Esophagus mucosa (tissue), 1 donor: ENCODE measurements around the gene CCNF. TPM values are rescaled to one million over a fixed set of nuclear protein-coding genes. Genes with fewer than 3 reads are reported as not detected.
"Not testable (repeated sequence)": the region's sequence is repeated elsewhere in the genome, so short reads cannot be mapped to it uniquely, and the experiment has no call there.

Source experiments
- ATAC-seq: fragments of 200-7000 bp; cut with Tn5 transposase; one replicate; pipeline ENCODE4 v1.9.1; 2020
- total RNA-seq: library from RNA; stranded (reverse); gene quantifications from one replicate; pipeline ENCODE4 v1.2.4, GENCODE V29; 2023
- donor health status: DM: yes; HTN: yes; CAD: no.

CCNF gene
- total RNA-seq, 1 donor from 2014 or later = 11.1 TPM

DNA sequence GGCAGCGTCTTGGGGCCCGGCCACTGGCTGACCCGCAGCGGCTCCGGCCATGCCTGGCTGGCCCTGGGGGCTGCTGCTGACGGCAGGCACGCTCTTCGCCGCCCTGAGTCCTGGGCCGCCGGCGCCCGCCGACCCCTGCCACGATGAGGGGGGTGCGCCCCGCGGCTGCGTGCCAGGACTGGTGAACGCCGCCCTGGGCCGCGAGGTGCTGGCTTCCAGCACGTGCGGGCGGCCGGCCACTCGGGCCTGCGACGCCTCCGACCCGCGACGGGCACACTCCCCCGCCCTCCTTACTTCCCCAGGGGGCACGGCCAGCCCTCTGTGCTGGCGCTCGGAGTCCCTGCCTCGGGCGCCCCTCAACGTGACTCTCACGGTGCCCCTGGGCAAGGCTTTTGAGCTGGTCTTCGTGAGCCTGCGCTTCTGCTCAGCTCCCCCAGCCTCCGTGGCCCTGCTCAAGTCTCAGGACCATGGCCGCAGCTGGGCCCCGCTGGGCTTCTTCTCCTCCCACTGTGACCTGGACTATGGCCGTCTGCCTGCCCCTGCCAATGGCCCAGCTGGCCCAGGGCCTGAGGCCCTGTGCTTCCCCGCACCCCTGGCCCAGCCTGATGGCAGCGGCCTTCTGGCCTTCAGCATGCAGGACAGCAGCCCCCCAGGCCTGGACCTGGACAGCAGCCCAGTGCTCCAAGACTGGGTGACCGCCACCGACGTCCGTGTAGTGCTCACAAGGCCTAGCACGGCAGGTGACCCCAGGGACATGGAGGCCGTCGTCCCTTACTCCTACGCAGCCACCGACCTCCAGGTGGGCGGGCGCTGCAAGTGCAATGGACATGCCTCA, 42.6 kb downstream of the CCNF start:
- ATAC-seq = no peak

DNA sequence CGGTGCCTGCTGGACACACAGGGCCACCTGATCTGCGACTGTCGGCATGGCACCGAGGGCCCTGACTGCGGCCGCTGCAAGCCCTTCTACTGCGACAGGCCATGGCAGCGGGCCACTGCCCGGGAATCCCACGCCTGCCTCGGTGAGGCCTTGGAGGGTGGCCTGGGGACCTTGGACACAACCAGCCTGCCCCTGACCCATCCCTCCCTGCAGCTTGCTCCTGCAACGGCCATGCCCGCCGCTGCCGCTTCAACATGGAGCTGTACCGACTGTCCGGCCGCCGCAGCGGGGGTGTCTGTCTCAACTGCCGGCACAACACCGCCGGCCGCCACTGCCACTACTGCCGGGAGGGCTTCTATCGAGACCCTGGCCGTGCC, 43.2 kb downstream of the CCNF start:
- ATAC-seq = no peak

DNA sequence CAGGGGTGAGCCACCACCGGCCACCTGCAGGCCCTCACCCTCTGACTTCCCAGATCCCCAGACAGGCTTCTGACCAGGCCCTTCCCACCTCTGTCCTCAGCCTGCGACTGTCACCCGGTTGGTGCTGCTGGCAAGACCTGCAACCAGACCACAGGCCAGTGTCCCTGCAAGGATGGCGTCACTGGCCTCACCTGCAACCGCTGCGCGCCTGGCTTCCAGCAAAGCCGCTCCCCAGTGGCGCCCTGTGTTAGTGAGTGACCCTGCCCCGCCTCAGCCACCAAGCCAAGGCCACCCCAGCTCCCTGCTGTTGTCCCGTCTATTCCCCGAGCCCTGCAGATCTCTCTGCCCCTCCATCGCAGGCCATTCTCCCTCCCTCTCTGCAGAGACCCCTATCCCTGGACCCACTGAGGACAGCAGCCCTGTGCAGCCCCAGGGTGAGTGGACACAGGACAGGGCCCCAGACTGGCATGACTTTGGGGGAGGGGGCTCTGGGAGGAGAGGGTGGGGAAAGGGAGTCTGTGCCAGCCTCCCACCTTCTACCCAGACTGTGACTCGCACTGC, 43.7 kb downstream of the CCNF start:
- no peak for ATAC-seq

DNA sequence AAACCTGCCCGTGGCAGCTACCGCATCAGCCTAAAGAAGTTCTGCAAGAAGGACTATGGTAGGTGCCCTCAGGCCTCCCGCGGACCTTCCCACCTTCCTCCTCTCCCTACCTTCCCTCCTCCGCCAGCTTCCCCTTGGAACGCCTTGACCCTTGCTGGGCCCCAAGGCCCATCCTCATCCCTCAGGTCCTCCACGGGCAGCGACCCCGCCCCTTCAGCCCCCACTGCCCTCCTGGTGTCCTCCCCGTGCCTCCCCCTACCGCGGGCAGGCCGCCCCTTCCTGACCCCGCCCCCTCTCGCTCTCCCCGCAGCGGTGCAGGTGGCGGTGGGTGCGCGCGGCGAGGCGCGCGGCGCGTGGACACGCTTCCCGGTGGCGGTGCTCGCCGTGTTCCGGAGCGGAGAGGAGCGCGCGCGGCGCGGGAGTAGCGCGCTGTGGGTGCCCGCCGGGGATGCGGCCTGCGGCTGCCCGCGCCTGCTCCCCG, 44.2 kb downstream of the CCNF start:
- ATAC-seq = no peak

DNA sequence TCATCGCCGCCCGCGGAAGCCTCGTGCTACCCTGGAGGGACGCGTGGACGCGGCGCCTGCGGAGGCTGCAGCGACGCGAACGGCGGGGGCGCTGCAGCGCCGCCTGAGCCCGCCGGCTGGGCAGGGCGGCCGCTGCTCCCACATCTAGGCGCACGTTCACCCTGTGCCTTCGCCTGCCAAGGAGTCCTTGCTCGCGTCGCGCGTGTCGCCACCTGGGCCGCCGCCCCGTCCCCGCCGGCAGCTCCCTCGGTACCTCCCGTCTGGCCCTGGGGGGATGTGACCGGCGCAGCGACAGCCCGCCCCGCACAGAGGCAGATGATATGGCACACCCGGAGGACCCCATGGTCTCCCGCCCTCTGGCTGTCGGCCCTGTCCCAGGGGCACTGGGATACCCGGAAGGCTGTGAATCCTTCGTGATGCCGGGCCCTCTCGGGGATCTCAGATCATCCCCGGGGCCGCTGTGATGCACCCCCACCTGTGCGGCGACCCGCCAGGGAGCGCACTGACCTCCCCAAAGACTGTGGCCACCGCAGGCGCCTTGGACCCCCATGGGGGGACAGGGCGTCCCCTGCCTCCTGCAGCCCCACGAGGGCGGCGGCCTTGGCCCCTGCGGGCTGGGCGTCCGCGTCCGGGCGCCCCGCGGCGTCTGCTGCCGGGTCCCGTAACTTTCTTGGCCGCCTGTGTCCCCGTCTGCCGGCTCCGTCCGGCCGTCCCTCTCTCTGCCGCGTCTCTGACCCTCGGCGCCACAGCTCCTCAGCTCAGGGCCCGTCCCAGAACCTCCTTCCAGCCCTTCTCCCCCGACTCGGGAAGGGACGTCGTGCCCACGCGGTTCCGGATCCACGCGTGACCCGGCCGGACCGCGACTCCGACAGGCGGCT, 45.0 kb downstream of the CCNF start:
- peak; percentile 54 for ATAC-seq

DNA sequence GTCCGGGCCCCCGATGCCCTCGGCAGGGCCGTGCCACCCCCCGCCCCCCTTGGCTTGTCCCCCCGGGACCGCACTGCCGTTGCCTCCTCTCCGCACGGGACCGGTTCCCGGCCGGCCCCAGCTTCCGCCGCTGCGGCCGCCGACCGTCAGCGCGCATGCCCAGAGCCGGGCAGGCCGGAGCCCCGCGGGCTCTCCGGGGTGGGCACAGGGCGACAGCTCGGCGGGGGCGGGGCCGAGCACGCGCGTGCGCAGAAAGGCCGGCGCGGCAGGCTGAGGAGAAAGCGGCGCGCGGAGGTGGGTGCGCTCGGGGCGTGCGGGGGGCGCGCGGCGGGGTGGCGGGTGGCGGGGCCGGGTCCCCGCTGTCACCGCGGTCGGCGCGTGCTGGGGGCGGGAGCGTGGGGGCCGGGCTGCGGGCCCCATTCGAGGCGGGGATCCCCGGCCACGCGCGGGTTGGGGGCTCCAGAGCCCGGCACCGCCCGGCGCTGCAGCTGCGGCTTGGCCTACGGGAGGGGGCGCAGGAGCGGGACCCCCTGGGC, 45.7 kb downstream of the CCNF start, which contains the start of gene TBC1D24:
Gene TBC1D24, plus strand, starts transcription at position 251 of the 536 bp plus-strand sequence. CDS start 21,022 bp downstream, outside the sequence.
- peak; percentile 68 for ATAC-seq

DNA sequence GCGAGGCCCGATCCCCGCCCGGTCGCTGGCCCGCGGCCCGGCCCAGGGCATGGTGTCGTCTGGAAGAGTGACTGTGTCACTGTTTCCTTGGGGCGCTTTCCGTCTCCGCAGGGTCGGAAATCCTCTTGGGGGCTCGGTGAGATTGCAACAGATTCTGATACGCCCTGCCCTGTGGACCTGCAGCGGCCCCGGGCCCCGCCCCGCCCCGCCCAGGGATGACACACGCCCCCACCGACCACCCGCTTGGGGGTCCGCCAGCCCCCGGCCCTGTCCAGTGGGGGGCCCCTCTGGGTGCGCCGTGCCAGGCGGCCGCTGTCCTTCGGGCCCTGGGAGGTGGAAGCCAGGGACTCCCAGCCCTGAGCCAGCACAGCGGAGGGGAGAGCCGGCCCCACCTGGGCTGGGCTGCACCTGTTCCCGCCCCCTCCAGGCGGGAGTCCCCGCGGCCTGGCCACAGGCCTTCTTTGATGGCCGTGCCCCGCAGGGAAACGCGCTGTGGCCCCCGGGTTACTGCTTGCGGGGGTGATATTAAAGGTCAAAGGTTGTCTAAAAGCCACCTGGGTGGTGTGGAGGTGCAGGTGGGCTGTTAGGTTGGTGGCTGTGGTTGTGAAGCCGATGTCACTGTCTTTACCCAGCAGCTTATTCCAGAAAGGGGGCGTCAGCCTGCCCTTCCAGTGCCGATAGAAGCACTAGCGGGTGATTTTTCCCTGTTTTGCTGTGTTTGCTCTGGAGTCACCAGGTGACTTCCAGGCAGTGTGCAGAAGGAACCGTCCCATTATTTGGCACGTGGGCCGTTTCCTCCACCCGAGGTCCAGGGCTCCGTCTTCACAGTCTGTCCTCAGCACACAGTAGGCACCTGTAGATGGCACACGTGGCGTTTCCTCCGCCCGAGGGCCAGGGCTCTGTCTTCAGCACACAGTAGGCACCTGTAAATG, 46.4 kb downstream of the CCNF start:
- no peak for ATAC-seq

DNA sequence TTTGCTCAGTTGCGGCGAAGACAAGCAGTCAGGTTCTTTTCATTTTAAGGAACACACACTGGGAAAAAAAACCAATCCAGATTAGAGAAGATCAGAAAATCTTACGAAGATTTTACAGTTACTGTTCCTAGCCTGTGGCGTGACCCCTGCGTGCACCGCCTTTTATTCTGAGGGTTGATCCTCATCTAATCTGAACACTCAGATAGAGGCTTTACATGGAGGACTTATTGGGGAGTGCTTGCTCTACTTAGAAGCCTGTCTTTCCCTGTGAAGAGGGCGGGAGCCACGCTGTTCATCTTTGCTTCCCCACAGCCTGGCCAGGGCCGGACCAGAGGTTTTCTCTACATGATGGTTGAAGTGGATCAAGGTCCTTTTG, 47.1 kb downstream of the CCNF start:
- ATAC-seq = no peak

DNA sequence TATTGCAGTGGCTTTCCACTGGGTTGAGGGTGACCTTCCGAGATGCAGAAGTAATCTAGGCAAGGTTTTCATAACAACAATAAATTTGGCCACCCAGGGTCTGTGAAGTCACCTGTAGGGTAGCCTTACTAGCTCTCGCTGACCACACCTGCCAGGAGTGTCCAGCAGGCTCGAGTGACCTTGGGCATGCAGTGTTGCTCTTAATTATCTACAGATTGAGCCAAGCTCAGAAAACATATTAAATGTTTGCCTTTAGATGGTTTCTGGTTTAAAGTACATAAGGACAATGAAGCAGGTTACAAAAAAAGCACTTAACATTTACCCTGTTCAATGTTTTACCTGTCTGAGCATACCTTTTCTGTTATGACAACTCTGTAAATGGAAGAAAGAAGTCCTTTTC, 47.5 kb downstream of the CCNF start:
- no peak for ATAC-seq

DNA sequence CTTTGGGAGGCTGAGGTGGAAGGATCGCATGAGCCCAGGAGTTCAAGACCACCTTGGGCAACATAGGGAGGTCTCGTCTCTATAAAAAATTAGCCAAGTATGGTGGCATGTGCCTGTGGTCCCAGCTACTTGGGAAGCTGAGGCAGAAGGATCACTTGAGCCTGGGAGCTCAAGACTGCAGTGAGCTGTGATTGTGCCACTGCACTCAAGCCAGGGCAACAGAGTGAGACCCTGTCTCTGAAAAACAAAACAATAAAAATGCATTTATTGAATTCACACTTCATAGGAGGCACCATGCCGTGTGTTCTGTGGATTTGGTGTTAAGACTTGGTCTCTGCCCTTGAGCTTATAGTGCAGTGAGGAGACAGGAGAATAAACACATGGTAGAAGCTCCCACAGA, 48.1 kb downstream of the CCNF start:
- ATAC-seq = no peak

DNA sequence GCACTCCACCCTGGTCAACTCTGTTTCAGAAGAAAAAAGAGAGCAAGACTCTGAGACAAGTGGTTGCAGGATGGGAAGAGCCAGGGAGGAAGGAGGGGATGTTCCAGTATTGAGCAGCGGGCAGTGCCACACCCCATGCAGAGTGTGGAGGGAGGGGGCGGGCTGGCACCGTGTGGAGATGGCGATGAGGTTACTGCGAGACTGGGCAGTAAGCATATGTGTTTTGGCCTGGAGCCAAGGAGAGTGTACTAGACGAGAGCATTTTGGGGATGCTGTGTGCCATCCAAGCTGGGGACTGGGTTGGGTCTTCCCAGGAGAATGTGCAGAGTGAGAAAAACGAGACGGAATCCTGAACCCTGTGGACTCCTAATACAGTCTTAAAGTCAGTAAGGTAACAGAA, 49.0 kb downstream of the CCNF start:
- no peak for ATAC-seq

DNA sequence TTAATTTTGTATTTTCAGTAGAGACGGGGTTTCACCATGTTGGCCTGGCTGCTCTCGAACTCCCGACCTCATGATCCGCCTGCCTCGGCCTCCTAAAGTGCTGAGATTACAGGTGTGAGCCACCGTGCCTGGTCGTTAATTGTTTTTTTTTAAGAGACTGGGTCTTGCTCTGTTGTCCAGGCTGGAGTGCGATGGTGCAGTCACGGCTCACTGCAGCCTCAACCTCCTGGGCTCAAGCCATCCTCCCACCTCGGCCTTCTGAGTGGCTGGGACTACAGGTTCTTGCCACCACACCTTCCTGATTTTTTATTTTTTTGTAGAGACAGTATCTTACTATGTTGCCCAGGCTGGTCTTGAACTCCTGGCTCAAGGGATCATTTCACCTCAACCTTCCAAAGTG, 50.7 kb downstream of the CCNF start:
- ATAC-seq = not testable (repeated sequence)

DNA sequence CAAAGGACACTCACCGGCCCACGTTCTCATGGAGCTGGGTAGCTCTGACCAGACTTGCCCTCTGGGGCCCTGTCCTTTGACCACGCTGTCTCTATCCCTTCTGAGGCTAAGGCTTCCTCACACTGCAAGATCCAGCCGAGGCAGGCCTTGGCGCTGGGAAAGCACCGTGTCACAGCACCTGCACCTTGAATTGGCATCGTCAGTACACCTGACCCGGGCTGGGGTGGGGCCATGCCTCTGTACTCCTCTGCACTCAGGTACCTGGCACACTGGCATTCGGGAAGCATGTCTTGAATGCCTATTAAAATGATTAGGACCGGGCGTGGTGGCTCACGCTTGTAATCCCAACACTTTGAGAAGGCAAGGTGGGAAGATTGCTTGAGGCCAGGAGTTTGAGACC, 51.7 kb downstream of the CCNF start:
- ATAC-seq = peak; percentile 84

DNA sequence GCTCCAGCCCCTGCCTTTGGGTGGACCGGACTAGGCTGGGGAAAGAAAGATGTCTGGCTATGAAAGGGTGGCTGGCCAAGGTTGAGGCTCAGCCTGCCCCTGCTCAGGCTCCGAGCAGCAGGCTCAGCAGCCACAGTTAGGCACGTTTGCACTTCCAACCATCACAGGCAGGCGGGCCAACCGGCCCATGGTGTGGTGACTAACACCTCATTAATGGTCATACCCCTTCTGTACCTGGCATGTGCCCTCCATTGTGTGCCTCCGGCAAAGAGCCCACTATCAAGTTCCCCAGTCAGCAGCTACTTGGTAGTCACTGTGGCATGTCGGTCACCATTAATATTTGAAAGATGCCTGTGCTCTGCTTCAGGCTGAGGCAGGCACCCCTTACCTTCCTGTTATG, 52.4 kb downstream of the CCNF start:
- no peak for ATAC-seq

DNA sequence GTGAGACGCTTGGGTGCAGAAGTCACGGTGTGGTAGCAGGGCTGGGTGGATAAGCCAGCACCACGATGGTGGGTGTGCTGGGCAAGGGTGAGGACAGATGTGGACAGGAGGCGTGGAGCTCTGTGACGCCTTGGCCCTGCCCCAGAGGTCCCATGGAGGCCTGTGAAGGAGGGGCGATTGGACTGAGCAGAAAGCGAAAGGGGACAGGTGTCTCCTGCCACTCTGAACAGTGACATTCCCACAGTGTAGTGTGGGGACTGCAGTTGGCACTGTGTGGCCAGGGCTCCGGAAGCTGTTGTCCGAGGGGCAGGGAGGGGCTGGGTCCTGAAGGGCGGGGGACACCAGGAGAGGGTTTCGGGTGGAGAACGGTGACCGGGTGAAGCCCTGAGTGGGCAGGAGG, 53.0 kb downstream of the CCNF start:
- ATAC-seq = no peak

DNA sequence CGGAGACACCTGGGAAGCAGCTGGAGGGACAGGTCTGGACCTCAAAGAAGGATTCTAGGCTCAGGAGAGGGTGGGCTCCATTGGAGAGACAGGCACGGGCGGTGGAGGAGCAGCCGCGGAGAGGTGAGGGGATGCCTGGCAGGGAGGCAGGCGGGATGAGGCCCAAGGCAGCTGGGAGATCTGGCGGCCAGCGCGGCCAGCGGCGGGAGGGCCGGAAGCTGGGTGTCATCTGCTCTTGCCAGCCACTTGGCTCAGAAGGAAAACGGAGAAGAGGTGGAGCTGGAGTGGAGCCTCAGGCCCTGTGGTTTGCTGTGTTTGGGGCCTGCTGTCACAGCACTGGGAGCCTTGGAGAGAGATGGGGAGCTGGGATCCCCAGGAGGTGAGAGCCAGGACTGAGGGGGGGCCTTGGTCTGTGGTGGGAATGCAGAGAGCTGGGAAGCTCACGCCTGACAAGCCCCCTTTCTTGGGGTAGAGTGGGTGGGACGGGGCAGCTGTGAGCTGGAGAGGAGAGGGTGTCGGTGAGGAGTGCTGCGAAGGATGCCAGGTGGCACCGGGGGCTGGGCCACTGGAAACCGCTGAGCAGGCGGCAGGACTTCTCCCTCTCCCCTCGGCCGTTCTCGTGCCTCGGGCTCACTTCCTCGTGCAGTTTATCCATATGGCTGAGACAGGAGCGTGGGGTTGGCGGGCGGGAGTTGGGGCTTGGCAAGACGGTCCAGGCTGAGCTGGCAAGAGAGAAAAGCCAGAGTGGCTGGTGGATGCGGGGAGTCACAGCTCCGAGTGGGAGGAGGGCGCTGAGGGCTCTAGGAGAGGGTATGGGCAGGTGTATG, 53.7 kb downstream of the CCNF start:
- ATAC-seq = no peak

DNA sequence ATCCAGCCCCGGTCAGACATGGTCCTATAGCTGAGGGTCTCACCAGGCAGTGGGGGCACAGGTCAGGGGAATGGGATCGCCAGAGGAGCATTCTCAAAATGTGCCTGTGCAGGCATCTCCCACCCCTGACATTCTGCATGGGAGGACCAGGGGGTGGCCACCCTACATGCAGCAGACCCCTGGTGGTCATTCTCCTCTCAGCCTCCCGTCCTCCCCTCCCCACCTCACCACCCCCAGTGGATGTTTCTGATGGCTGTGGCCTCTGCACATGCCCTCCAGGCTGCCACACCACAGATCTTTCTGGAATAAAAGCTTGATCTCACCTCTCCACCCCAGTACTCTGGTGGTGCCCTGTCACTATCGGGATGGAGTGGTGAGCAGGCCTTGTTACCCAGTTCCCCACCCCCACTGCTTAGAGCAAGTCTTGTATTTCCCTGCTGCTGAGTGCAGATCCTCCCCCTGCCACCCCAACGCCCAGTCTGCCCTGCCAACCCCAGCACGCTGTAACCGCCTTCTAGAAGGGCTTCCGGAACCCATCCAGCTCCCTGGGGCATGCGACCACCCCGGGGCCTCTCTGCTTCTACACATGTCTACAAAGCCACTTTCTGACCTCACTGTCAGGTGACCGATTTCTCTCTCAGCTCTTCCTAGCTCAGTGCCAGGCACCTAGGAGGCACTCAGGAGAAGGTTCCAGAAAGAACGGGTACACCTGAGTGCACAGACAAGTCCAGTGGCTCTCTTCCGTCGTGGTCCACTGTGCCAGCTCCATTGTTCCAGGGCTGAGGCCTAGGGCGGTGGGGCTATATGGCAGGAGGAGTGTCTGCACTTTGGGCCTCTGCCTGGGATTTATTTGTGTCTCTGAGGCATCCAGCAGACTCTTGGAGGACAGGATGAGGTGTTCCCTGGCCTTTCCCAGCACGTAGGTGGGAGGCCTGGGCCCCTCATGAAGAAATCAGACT, 55.0 kb downstream of the CCNF start:
- no peak for ATAC-seq

DNA sequence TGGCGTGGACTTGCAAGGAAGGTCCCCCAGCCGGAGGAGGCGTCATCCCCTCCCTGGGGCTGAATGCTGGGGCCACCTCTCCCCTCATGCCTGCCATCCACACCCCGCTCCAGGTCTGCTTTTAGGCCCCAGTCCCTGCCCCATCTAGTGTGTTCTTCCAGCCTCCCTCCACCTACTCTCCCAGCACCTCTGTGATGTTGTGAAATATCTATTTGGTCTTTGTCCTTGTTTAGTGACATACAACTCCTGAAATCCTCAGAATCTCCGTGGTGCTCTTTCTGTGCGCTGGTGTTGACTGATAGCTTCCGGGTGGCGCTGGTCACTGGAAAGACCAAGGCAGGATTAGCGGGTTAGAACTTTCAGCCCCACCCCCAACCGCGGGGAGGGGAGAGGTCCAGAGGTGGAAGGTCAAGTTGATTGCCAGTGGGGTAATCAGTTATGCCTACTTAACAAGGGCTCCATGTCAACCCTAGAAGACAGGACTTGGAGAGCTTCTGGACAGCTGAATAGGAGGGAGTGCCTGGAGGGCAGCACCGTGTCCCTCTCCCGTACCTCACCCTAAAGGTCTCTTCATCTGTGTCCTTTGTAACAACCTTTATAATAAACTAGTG, 55.8 kb downstream of the CCNF start:
- ATAC-seq = no peak

DNA sequence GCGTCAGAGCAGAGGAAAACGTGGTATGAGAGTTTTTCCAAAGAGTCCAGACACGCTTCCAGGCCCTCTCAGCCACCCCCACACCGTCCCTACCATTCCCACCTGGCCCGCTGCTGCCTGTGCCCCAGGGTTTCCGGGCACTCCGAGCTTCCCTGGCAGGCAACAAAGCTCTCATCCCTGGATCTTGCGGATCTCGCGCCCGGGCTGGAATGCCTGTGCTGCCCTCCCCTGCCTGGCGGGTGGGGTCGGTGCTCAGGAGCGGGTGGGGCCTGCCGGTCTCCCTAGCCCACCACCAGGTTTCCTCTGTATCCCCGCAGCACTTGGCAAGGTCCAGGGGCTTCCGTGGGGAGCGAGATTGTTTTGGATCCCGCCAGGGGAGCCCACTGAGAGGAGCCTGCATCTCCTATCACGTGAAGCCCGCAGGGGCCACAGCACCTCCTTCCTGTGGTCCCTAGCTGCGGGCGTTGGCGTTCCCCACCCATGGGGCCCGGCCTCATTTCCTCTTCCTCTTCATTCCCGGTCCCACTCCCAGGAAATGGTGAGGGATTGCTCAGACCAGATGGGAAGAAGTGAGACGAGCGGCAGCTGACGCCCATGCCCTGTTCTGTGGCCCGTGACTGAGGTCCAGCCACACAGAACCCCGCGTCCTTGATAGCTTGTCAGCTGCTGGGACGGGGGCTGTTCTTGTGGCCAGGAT, 56.7 kb downstream of the CCNF start:
- no peak for ATAC-seq
